Measurements from ENCODE around the gene MALSU1. TPM values are rescaled to one million over a fixed set of nuclear protein-coding genes. Genes with fewer than 3 reads are reported as not detected.

The MALSU1 gene
- total RNA-seq, 4 donors from 2014 or later: 76.1 to 211 (median 95.7) TPM

- no peaks in the 10 kb centered on the region for H3K9me3 ChIP-seq
- H3K27ac ChIP-seq: no peak overlapping the region
- TF ChIP-seq POLR2A (IDR thresholded peaks at IDR 0.05): no peak
- no peak for TF ChIP-seq CTCF (IDR thresholded peaks at IDR 0.05)
- no peak for DNase-seq
- H3K4me3 ChIP-seq (replicated peaks in 1 of 3): no peak overlapping the region
- no peaks in the 10 kb centered on the region for H3K36me3 ChIP-seq
- no peaks in the 10 kb centered on the region for H3K4me1 ChIP-seq
- 76 to 82% methylated on average over 4 of the region's 4 CpGs for WGBS, 2 donors
- intact Hi-C loops (cut with DNase I): no loop called here
- no peaks in the 10 kb centered on the region for H3K27me3 ChIP-seq
Measured at GRCh38 chr7:23268746-23269145, 30.4 kb upstream of the MALSU1 start.

DNA sequence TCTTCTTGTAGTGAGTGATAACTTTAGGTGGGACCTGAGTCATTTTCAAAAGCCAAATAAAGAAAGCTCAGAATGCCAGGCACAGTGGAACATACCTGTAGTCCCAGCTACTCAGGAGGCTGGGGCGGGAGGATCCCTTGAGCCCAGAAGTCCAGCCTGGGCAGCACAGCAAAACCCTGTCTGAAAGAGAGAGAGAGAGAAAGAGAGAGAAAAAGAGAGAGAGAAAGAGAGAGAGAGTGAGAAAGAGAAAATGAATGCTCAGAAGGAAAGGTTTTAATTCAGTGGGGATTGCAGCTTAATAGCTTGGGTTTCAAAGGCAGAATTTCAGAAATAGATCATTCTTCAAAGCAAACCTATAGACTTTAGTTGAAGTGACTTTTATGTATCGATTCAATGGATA lies 26.9 kb upstream of the MALSU1 start:
- no peak for DNase-seq
- 92 to 93% methylated on average over 2 of the region's 2 CpGs for WGBS, 2 donors
- Histone ChIP-seq H3K36me3 (no peaks in the 10 kb centered on the region), H3K9me3 (no peaks in the 10 kb centered on the region), H3K27me3 (no peaks in the 10 kb centered on the region), H3K4me1 (no peaks in the 10 kb centered on the region), H3K4me3 (replicated peaks in 1 of 3) (no peak overlapping the region), H3K27ac (no peak overlapping the region)
- TF ChIP-seq CTCF (IDR thresholded peaks at IDR 0.05) (no peak), POLR2A (IDR thresholded peaks at IDR 0.05) (no peak)
- intact Hi-C loops (cut with DNase I): no loop called here

- DNase-seq: peak; percentile 94 to 96
- Histone ChIP-seq H3K27me3 (no peaks in the 10 kb centered on the region), H3K36me3 (no peaks in the 10 kb centered on the region), H3K4me3 (replicated peaks in 1 of 3) (no peak overlapping the region), H3K4me1 (no peaks in the 10 kb centered on the region), H3K27ac (no peak overlapping the region), H3K9me3 (no peaks in the 10 kb centered on the region)
- intact Hi-C loops (cut with DNase I): no loop called here
- WGBS, 2 donors: 18 to 22% methylated on average over 11 of the region's 11 CpGs
- TF ChIP-seq CTCF (IDR thresholded peaks at IDR 0.05): peak; percentile 68 to 86 (median 80)
- TF ChIP-seq POLR2A (IDR thresholded peaks at IDR 0.05): no peak
Measured at GRCh38 chr7:23273141-23273599, 26.0 kb upstream of the MALSU1 start.

- H3K36me3 ChIP-seq: no peaks in the 10 kb centered on the region
- no peak overlapping the region for H3K4me3 ChIP-seq (replicated peaks in 1 of 3)
- no peak overlapping the region for H3K27ac ChIP-seq
- H3K9me3 ChIP-seq: no peaks in the 10 kb centered on the region
- no peak for DNase-seq
- TF ChIP-seq CTCF (IDR thresholded peaks at IDR 0.05): no peak
- TF ChIP-seq POLR2A (IDR thresholded peaks at IDR 0.05): no peak
- 84 to 87% methylated on average over 5 of the region's 5 CpGs for WGBS, 2 donors
- H3K27me3 ChIP-seq: no peaks in the 10 kb centered on the region
- intact Hi-C loops (cut with DNase I): loop anchor here (5.0 kb wide), 1 partner anchor 186 kb away; no protein-coding TSS in a partner anchor
- no peaks in the 10 kb centered on the region for H3K4me1 ChIP-seq
Measured at GRCh38 chr7:23275912-23276311, 23.2 kb upstream of the MALSU1 start.

- Histone ChIP-seq H3K4me1 (no peaks in the 10 kb centered on the region), H3K27ac (no peak overlapping the region), H3K4me3 (replicated peaks in 1 of 3) (no peak overlapping the region), H3K27me3 (no peaks in the 10 kb centered on the region), H3K36me3 (no peaks in the 10 kb centered on the region), H3K9me3 (no peaks in the 10 kb centered on the region)
- WGBS, 2 donors: 68 to 70% methylated on average over 5 of the region's 5 CpGs
- intact Hi-C loops (cut with DNase I): loop anchor here (5.0 kb wide), 1 partner anchor 186 kb away; no protein-coding TSS in a partner anchor
- no peak for TF ChIP-seq CTCF (IDR thresholded peaks at IDR 0.05)
- TF ChIP-seq POLR2A (IDR thresholded peaks at IDR 0.05): no peak
- DNase-seq: no peak
Measured at GRCh38 chr7:23276376-23276775, 22.8 kb upstream of the MALSU1 start.

Data from thyroid gland (tissue), 4 donors.